AG20443 (cell line): ENCODE data around the gene INHA.
A peak's percentile ranks its signal among the peaks of the same experiment; 100 is the strongest.

Experiments
- DNase-seq: peaks from one replicate; pipeline ENCODE4 v3.0.0; 2012; ENCODE audit warnings: low spot score, mixed read lengths

Gene INHA

DNA sequence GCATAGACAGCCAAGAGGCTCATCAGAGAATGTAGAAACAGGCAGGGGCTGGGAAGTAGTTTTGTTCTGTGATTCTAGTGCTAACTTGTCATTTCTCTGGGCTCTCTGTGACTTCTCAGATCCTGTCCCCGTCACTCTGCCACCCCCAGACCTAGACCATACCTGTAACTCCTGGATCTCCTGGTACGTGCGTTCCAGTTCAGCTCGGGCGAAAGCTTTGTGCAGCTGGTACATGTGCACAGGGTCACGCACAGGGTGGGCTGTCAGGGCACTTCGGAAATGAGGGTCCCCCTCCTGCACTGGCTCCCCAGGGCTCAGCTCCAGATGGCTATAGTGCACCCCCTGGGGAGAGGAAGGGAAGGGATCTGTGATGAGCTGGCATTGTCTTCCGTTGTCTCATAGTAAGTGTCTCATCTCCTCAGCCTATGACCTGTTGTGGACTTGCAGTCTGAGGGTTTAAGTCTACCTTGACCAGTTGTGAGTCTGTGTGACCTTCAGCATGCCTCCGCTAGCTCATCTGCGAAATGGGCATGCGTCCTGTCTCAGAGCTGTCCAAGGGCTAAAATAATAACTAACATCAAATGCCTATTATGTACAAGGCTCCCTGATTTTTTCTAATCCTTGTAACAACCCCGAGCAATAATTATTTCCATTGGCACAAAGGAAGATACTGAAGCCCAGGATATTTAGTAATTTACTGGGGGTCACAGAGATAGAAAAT lies 31.2 kb upstream of the INHA start:
- DNase-seq: no peak

DNA sequence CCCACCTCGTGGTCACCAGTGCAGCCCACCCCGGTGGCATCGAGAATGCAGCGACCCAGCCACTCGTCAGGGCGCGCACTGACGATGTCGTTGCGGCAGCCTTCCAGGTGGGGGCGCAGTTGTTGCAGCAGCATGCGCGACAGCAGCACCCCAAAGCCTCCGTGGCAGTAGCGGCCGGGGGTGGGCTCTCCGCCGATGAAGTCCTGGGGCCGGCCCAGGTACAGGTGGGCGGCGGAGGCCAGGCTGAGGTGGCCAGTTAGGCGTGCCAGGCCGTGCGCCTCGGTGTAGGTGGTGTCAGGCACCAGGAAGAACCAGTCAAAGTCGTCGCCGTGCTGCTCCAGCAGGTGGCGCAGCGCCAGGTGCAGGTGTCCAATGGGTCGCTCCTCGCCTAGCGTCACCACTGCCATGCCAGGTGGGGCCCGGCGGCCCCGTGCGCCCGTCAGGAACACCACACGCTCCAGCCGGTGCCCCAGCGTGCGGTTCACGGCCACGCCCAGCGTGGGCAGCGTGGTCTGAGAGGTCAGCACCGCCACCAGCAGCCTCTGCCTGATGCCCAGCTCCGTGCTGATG lies 30.4 kb upstream of the INHA start:
- peak; percentile 43 for DNase-seq

DNA sequence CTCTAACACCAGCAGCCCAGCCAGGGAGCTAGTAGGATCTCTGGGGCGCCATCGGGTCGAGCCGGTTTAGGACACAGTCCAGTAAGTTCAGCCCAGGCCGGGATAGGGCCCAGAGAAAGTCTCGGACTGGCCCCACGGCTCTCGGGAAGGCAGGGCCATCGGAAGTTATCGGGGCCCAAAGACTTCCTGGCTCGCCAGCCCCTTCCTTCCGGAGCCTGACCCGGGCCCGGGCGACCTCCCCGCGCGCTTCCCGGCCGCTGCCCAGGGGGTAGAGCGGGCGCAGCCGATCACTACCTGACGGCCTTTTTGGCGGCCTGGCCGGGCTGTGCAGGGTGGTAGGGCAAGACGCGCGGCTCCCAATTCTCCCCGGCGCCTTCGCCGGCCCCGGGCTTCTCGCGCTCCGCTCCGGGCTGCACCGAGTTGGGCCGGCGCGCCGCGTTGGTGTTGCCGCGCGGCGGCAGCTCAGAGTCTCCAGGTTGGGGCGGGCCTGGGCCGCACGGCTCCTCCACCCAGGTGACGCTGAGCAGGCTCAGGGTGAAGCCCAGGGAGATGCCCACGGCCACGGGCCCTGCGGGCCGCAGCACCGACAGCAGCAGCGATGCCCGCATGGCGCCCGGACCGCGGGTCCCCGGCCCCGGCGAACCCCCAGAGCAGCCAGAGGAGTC lies 29.0 kb upstream of the INHA start:
- DNase-seq: peak; percentile 65

DNA sequence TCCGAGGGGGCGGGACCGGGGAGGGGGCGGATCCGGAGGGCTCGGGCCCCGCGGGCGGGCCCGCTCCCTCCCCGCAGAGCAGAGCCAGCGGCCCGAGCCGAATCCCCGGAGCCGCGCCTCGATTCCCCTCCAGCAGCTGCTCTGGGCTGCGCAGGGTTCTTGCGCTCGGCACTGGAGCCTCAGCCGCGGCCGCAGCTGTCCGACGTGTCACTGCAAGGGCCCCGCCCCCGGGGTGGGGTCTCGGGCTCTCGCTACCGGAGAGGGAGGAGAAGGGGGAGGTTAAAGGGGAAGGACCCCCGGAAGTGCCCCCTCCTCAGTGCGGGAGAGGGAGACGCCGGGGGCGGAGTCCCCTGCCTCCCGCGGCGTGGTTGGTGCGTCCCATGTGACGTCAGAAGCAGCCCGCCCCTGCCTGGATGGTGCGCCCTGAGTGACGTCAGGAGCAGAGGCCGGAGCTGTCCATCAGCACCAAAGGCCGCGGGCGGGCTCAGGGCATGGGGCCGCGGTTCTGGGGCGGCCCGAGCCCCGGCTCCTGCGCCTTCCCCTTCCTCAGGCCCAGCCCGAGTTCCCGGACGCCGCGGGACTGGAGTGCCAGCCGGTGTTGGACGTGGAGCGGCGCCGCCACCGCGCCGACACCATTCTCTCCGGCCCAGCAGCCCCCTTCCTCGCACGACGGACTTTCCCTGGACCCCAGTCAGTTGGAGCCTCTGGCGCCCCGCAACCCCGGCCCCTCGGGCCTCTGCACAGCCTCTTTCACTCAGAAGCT lies 28.3 kb upstream of the INHA start, which contains the start of the genes CHPF and TMEM198:
CHPF (minus strand) TSS at position 214 of the 763 bp plus-strand sequence. CDS start 271 bp downstream, outside the sequence.
TMEM198 (plus strand) TSS at position 433 of the 763 bp plus-strand sequence. CDS start 700 bp downstream, outside the sequence.
- peak; percentile 99 for DNase-seq

DNA sequence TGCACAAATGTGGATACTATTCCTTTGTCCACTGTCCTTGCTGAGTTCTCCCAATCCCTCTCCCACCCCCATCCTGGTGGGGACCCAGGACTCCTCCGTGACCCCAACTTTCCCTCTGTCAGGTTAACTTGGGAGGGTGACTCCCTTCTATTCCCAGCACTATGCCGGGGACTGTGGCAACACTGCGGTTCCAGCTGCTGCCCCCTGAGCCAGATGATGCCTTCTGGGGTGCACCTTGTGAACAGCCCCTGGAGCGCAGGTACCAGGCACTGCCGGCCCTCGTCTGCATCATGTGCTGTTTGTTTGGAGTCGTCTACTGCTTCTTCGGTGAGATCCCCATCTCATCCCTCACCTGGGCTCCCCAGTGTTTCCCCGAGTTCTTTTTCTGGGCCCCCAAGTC lies 27.5 kb upstream of the INHA start:
- no peak for DNase-seq

DNA sequence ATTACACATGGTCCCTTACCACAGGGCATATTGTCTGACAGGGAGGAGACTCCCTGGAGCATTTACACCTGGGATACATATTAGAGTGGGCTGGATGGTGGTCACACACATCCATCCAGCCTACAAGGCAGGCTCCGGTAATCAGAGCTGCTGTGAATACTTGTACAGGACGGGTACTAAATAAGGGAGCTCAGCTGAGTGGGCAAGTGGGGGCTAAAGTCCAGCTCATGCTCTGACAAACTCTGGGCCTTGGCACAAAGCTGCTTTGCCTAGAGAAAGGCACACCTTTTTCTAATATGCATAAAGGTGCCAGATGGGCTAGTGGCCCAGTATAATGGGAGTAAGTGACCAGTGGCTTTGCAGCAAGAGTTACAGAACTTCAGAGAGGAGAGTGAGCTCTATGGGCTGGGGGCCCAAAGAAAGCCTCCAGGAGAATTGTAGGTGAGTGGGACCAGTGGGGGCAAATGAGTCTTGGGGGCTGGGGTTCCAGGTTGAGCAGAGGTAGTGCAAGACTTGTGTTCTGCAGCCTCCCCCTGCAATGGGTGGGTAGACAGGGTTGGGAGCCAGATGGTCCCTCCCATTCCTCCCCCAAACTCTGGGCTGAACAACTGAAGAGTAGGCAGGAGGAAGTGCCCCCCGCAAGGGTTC lies 26.7 kb upstream of the INHA start:
- DNase-seq: no peak

DNA sequence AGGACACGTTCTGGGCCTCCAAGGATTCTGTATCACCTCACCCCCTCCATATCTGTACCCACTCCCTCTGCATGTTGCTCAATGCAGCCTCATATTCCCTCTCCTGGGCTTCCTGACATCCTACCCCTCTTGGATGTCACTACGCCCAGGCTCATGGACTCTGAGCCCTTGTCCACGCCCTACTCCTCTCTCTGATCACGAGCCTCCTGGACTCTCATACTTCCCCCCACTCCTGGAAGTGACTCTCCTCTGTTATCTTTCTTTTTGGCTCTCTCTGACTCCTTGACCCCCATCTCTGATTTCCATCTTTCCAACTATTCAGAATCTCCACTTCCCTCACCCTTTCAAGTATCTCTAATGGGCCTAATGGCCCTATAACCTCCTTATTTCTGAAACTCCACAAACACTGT lies 26.2 kb upstream of the INHA start:
- DNase-seq: no peak

DNA sequence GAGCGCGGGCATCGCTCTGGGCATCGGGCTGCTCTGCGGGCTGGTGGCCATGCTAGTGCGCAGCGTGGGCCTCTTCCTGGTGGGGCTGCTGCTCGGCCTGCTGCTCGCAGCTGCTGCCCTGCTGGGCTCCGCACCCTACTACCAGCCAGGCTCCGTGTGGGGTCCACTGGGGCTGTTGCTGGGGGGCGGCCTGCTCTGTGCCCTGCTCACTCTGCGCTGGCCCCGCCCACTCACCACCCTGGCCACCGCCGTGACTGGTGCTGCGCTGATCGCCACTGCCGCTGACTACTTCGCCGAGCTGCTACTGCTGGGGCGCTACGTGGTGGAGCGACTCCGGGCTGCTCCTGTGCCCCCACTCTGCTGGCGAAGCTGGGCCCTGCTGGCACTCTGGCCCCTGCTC lies 24.5 kb upstream of the INHA start:
- no peak for DNase-seq

DNA sequence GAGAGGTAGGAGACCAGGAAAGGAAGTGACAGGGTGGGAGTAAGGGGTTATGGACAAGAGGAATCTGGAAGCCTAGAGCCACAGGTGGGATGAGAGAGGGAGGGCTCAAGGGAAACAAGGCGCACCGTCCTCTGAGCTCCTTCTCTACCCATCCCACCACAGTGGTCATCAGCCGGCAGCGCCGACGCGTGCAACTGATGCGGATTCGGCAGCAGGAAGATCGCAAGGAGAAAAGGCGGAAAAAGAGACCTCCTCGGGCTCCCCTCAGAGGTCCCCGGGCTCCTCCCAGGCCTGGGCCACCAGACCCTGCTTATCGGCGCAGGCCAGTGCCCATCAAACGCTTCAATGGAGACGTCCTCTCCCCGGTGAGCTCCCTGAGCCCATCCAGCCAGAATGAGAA lies 23.1 kb upstream of the INHA start:
- DNase-seq: no peak

DNA sequence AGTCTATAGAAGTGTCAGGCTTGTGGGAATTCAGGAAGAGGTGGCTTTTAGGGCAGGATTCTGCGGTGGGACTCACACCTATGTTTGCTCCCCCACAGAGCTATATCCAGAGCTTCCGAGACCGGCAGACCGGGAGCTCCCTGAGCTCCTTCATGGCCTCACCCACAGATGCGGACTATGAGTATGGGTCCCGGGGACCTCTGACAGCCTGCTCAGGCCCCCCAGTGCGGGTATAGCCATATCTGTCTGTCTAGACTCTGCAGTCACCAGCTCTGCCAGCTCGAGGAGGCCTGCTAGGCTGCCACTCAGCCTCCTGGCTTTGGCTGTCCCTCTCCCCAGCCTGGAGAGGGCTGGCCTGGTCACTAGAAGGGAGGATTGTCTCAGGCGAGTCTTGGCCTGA lies 22.5 kb upstream of the INHA start:
- DNase-seq: no peak

DNA sequence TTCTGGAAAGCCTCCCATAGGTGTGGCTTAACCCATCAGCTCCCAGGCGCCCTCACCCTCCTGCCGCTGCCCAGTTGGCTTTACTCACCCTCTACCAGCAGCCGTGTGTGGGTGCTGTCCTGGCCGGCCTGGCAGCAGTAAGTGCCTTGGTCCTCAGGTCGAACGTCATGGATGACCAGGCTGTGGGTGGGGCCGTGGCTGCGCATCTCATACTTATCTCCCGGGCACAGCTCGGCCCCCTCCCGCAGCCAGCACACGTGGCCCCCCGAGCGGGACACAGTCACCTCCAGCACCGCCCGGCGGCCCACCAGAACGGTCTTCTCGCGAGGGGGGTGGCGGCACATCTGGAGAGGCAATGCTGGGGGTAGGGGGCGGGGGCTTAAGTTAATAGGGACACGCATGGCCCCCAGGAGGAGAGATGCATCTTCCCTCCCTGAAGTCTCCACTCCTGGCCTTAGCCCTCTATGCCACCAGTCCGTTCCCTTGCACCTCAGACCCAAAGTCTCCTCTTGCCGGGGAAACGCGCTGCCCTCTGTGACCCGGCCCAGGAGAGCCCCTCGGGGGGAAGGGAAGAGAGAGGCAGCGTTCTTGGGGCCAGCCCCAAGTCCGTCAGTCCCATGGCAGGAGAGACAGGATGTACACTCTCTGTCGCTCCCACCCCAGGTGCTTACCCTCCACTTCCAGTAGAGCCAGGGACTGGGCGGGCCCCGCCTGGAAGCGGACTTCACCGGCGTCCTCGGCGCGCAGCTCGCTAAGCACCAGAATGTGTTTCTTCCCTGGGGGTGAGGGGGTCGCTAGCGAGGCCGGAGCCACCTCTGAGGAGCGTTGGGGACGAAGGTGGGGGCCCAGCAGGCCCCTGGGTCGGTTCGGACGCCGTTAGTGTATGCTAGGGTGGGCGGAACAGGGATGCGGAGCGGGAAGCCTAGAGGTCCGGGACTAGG lies 20.4 kb upstream of the INHA start:
- peak; percentile 61 for DNase-seq

DNA sequence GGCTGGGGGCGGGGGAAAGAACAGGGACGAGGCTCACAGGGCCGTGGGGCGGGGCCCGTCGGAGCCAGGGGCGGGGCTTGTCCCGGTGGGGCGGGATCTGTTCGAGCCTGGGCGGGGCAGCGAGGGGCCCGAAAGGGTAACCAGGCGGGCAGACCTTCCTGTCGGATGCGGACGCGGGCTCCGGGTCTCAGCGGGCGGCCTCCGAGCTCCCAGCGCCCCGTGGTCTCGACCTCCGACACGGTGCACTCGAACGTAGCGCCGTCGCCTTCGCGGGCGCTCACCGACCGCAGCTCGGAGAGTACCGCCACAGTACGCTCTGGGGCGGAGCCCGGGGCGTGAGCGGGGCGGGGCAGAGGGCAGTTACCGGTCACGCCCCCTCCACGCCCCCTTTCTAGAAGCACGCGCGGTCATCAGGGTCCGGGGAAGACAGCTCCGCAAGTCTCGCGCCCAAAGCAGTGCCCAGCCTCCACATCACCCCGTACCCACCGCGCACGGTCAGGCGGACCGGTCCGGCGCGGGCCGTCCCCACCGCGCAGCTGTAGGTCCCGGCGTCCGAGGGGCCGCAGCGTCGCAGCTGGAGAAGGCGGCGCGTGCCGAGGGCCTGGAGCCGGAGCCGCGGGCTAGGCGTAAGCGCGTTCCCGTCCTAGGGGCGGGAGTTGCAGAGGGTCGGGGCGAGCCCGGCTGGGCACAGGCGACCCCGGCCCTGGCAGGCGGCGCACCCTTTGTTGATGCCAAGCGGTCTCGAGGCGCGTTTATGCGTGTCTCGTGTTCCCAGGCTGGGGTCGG lies 19.5 kb upstream of the INHA start:
- peak; percentile 96 for DNase-seq

DNA sequence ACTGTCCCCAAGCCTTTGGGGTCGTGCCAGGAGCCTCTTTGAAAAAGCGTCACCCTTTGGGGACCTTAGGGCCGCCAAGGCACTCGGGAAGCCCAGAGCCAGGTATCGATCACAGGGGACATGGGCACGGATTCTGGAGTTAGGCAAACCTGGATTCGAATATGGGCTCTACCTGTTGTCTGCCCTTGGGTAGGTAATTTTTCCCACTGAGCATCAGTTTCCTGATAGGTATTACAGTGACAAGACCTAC lies 19.0 kb upstream of the INHA start:
- DNase-seq: no peak

DNA sequence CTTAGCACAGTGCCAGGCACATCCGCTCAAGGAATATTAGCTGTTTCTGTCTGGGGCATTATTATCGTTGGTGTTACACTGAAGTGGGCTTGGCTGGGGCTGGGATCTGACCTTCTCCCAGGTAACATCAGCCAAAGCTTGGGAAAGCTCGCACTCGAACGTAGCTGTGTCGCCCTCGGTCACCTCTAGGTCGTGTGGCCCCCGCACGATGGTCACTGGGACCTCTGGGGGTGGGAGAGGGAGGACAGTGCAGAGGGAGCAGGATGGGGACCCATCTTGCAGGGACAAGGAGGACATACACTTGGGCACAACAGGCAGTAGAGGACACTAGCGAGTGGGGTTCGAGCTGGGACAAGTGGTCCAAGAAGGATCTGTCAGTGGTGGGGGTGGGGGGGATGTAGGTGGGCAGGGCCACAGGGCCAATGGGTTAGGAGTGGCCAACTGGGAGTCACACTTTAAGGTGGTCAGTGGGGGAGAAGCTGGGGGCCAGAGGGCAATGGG lies 18.6 kb upstream of the INHA start:
- no peak for DNase-seq

DNA sequence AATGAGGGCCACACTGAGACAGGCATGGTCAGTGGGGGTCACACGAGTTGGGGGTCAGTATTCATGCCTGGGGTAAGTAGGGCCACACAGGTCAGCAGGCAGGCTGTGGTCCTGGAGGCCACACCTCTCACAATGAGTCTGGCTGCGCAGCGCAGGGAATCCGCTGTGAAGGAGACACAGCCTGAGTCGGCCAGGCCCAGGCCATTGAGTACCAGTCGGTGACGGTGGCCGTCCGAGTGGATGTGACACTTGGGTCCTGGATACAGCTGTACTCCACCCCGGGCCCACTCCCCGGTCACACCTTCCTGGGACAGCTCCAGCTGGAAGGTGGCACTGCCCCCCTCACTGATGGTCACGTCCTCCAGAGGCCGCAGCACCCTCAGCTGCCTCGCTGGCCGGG lies 17.8 kb upstream of the INHA start:
- no peak for DNase-seq

DNA sequence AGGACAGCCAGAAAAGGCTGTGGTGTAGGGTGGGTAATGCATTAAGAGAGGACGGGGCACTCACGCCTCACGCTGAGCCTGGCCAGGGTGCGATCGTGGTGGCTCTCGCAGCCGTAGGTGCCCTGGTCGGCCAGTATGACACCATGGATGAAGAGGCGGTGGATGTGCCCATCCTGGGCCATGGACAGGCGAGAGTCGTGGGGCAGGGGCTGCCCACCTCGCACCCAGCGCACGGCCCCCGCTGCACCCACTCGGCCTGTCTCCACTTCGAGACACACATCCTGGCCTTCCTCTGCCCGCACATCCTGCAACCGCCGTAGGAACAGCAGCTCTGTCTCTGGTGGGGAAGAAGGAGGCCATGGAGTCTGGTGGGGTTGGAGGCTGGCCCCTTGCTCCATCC lies 16.2 kb upstream of the INHA start:
- no peak for DNase-seq

DNA sequence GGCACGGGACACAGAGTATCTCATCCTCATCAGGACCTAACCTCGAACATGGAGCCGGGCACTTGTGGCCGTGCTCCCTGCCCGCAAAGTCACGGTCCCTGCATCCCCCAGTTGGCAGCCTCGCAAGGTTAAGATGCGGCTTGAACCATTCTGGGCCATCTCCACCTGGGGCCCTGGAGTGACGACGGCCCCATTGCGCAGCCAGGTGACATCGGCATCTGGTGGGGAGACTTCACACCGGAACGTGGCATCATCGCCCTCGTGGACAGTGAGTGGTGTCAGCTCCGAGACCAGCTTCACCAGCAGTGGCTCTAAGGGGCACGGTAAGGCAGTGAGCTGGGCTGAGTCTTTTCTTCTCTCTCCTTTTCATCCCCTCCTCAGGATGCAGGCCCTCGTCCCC lies 15.7 kb upstream of the INHA start:
- no peak for DNase-seq

DNA sequence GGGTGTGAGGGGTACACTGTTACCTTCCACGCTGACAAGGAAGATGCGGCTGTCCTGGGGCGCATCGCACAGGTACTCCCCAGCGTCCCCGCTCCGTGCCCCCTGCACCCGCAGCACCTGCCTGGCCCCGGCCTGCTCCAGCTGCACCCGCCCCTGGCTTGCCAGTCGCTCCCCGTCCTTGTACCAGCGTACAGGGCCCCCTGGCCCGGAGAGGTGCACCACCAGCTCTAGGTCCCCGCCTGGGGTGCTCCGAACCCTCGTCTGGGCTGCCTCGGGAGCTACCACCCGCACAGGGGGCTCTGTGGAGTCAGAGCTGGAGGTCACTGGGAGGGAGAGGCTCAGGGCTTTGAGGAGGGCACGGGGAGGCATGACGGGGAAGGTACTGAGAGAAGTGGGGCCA lies 14.8 kb upstream of the INHA start:
- no peak for DNase-seq

DNA sequence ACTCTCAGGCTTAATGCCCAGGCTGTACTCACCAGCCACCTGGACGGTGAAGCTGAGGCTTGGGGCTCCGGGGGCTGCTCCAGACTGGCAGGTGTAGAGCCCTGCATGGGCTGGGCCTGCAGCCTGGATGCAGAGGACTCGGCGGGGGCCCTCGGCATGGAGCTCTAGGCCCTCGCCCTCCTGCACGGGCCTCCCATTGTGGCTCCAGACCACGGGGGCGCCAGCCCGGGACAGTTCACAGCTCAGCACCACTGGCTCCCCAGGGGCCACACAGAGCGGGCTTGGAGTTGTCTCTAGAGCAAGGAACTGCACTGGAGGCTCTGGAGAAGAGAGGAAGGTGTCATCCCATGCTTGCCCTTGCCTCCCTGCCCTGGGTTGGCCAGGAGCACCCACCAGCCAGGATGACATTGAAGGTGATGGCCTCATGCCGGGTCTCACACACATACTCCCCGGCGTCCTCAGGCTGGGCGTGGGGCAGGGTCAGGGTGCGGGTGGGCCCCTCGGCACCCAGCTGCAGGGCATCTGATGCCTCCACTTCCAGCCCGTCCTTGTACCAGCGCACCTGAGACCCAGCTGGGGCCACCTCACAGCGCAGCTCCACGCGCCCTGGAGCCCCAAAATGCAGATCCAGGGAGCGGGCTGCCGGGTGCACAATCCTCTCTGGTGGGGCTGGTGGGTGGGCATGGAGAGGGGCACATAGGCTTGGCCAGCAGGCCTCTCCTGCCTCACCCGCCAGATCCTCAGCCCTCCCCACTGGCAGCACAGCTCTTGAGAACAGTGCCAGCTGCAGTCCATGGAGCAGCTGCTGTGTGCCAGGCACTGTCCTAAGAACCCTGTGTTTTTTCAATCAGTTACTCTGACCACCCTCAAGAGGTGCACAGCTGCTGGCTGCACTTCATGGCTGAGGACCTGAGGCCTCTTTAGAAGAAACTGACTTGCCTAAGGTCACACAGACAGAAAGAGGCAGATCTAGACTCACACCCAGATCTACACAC lies 14.0 kb upstream of the INHA start:
- no peak for DNase-seq
